SK-N-MC (cell line): ENCODE data around the gene FAM221B.

Source experiments
- DNase-seq: peaks from one replicate; pipeline ENCODE4 v3.0.0-alpha.2; 2011; ENCODE audit warnings: low read depth, low spot score
- H3K27ac ChIP-seq: fragments of 200-600 bp; sonication (generic); 2 replicates; pipeline ENCODE4 v1.5.1; 2016; ENCODE audit warnings: mixed run types
- H3K36me3 ChIP-seq: fragments of 200-600 bp; sonication (generic); 2 replicates; pipeline ENCODE4 v1.6.1; 2017; ENCODE audit warnings: antibody characterized with exemption, low read length, mixed read lengths; ENCODE audit not compliant: insufficient read depth
- H3K4me3 ChIP-seq: fragments of 200-600 bp; sonication (generic); 2 replicates; pipeline ENCODE4 v1.5.1; 2016
- H3K9ac ChIP-seq: fragments of 200-600 bp; sonication (generic); 2 replicates; pipeline ENCODE4 v1.8.0; 2017; ENCODE audit warnings: mixed run types, mixed read lengths; ENCODE audit not compliant: insufficient read length
- H3K9me3 ChIP-seq: fragments of 200-600 bp; sonication (generic); 2 replicates; pipeline ENCODE4 v1.6.1; 2017; ENCODE audit warnings: low read depth, mild to moderate bottlenecking, antibody characterized with exemption, low read length, moderate library complexity, mixed read lengths
- EZH2 ChIP-seq: fragments of 200-600 bp; sonication (generic); IDR thresholded peaks from one replicate; pipeline ENCODE4 v1.6.1; 2017; ENCODE audit warnings: antibody characterized with exemption
- FOXP2 ChIP-seq: optimal IDR thresholded peaks from 2 replicates; pipeline ENCODE3; 2011; ENCODE audit warnings: mild to moderate bottlenecking, moderate library complexity; ENCODE audit not compliant: insufficient read depth; ENCODE audit errors: extremely low read length, control extremely low read depth
- POLR2AphosphoS5 ChIP-seq: IDR thresholded peaks from 2 replicates; pipeline ENCODE4 v1.6.1; 2012; ENCODE audit warnings: mild to moderate bottlenecking, low read depth, low read length, borderline replicate concordance

FAM221B gene

GRCh38 chr9:35862328-35862727 lies 33.8 kb upstream of the FAM221B start:
- Histone ChIP-seq H3K4me3 (no peak overlapping the region), H3K36me3 (no peaks in the 10 kb centered on the region), H3K9ac (no peak overlapping the region), H3K27ac (no peak overlapping the region), H3K9me3 (no peaks in the 10 kb centered on the region)
- no peak for DNase-seq
- TF ChIP-seq POLR2AphosphoS5 (no peak), FOXP2 (no peak), EZH2 (no peak)

- no peaks in the 10 kb centered on the region for H3K9me3 ChIP-seq
- no peak for DNase-seq
- no peak overlapping the region for H3K27ac ChIP-seq
These were observed 32.8 kb upstream of the FAM221B start for GRCh38 chr9:35861161-35861897.

GRCh38 chr9:35859990-35860339 lies 31.4 kb upstream of the FAM221B start:
- Histone ChIP-seq H3K9me3 (no peaks in the 10 kb centered on the region), H3K27ac (no peak overlapping the region), H3K4me3 (no peak overlapping the region), H3K36me3 (no peaks in the 10 kb centered on the region), H3K9ac (no peak overlapping the region)
- no peak for DNase-seq
- TF ChIP-seq EZH2 (no peak), POLR2AphosphoS5 (no peak), FOXP2 (no peak)

More at GRCh38 chr9:35861161-35861897, 32.8 kb upstream of the FAM221B start:
- no peak for TF ChIP-seq POLR2AphosphoS5
- TF ChIP-seq EZH2, result no peak
- no peak for TF ChIP-seq FOXP2
- Histone ChIP-seq H3K36me3 (no peaks in the 10 kb centered on the region), H3K4me3 (no peak overlapping the region), H3K9ac (no peak overlapping the region)

GRCh38 chr9:35859310-35859989 lies 30.9 kb upstream of the FAM221B start:
- TF ChIP-seq FOXP2, result no peak
- no peak for TF ChIP-seq POLR2AphosphoS5
- no peak for TF ChIP-seq EZH2
- no peaks in the 10 kb centered on the region for H3K9me3 ChIP-seq
- H3K4me3 ChIP-seq, result no peak overlapping the region
- H3K9ac ChIP-seq, result no peak overlapping the region
- H3K36me3 ChIP-seq, result no peaks in the 10 kb centered on the region
- no peak overlapping the region for H3K27ac ChIP-seq
- DNase-seq, result no peak

- no peak for DNase-seq
- Histone ChIP-seq H3K27ac (no peak overlapping the region), H3K9ac (no peak overlapping the region), H3K4me3 (no peak overlapping the region), H3K36me3 (no peaks in the 10 kb centered on the region), H3K9me3 (no peaks in the 10 kb centered on the region)
- TF ChIP-seq FOXP2 (no peak), EZH2 (no peak), POLR2AphosphoS5 (no peak)
These were observed 29.9 kb upstream of the FAM221B start for GRCh38 chr9:35858458-35858857.

- no peak for DNase-seq
- no peaks in the 10 kb centered on the region for H3K36me3 ChIP-seq
These were observed 28.4 kb upstream of the FAM221B start for GRCh38 chr9:35856882-35857281.

GRCh38 chr9:35856206-35856605 lies 27.7 kb upstream of the FAM221B start:
- no peak for TF ChIP-seq POLR2AphosphoS5
- TF ChIP-seq FOXP2, result no peak
- TF ChIP-seq EZH2, result no peak
- no peak overlapping the region for H3K27ac ChIP-seq
- no peaks in the 10 kb centered on the region for H3K9me3 ChIP-seq
- no peaks in the 10 kb centered on the region for H3K36me3 ChIP-seq
- no peak for DNase-seq
- no peak overlapping the region for H3K9ac ChIP-seq
- H3K4me3 ChIP-seq, result no peak overlapping the region

More at GRCh38 chr9:35856882-35857281, 28.4 kb upstream of the FAM221B start:
- TF ChIP-seq POLR2AphosphoS5 (no peak), FOXP2 (no peak), EZH2 (no peak)
- Histone ChIP-seq H3K9me3 (no peaks in the 10 kb centered on the region), H3K4me3 (no peak overlapping the region), H3K27ac (no peak overlapping the region), H3K9ac (no peak overlapping the region)

GRCh38 chr9:35854091-35854762 lies 25.7 kb upstream of the FAM221B start:
- DNase-seq, result no peak
- no peak overlapping the region for H3K27ac ChIP-seq
- no peak overlapping the region for H3K9ac ChIP-seq
- H3K4me3 ChIP-seq, result no peak overlapping the region
- no peaks in the 10 kb centered on the region for H3K9me3 ChIP-seq
- TF ChIP-seq FOXP2 (no peak), POLR2AphosphoS5 (no peak), EZH2 (no peak)
- no peaks in the 10 kb centered on the region for H3K36me3 ChIP-seq
